ENCODE measurements around the gene TMPRSS9.

DNA sequence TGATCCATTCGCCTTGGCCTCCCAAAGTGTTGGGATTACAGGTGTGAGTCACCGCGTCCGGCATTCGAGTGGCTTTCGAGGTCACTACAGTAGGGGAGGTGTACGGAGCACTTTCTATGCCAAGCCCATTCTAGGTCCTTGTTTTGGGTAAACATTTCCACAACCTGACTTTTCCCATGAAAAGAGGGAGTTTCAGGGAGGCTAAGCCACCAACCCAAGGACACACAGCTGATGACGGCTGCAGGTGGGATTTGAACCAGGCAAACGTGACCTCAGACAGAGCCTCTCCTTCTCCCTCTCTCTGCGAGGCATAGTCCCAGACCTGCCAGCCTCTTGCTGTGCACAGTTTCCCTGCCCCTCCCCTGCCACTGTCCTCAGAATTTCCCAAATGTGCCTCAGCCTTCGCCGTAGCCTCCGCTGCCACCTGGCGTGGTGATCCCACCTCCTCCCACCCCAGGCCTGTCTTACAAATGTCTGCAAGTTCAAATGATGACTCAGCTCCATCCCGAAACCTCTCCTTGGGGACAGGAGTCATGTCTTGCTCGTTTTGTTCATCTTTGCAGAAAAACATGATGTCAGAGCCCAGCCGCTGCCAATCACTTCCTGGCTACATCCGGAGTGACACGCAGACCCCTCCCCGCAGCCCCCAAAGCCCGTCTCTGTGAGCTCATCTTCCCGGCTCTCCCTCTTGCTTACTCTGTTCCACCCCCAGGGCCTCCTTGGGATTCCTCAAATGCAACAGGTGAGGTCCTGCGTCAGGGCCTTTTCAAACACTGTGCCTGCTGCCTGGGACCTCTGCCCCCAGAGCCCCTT, 109.2 kb downstream of the TMPRSS9 start:
- TF ChIP-seq, protein P1, sequence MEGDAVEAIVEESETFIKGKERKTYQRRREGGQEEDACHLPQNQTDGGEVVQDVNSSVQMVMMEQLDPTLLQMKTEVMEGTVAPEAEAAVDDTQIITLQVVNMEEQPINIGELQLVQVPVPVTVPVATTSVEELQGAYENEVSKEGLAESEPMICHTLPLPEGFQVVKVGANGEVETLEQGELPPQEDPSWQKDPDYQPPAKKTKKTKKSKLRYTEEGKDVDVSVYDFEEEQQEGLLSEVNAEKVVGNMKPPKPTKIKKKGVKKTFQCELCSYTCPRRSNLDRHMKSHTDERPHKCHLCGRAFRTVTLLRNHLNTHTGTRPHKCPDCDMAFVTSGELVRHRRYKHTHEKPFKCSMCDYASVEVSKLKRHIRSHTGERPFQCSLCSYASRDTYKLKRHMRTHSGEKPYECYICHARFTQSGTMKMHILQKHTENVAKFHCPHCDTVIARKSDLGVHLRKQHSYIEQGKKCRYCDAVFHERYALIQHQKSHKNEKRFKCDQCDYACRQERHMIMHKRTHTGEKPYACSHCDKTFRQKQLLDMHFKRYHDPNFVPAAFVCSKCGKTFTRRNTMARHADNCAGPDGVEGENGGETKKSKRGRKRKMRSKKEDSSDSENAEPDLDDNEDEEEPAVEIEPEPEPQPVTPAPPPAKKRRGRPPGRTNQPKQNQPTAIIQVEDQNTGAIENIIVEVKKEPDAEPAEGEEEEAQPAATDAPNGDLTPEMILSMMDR (IDR thresholded peaks at IDR 0.05) = no peak
- TF ChIP-seq POLR2A (IDR thresholded peaks at IDR 0.05) = no peak
